ENCODE measurements around the gene SH3BP1.
A peak's percentile ranks its signal among the peaks of the same experiment; 100 is the strongest.
"Not testable (repeated sequence)": the region's sequence is repeated elsewhere in the genome, so short reads cannot be mapped to it uniquely, and the experiment has no call there.

The SH3BP1 gene

DNA sequence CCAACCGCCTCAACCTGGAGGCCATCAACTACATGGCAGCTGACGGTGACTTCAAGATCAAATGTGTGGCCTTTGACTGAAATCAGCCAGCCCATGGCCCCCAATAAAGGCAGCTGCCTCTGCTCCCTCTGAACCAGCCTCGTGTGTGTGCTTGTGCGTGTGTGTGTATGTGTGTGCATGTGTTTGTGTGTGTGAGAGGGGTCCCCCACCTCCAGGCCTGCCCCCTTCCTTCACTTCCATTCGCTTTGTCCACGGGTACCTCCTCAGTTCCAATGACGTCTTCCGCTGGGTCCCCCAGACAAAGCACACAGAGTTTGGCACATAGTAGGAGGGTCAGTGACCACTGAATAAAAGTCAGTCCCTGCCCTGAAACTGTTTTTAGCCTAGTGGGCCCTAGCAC, 40.2 kb downstream of the SH3BP1 start:
- DNase-seq, result no peak

DNA sequence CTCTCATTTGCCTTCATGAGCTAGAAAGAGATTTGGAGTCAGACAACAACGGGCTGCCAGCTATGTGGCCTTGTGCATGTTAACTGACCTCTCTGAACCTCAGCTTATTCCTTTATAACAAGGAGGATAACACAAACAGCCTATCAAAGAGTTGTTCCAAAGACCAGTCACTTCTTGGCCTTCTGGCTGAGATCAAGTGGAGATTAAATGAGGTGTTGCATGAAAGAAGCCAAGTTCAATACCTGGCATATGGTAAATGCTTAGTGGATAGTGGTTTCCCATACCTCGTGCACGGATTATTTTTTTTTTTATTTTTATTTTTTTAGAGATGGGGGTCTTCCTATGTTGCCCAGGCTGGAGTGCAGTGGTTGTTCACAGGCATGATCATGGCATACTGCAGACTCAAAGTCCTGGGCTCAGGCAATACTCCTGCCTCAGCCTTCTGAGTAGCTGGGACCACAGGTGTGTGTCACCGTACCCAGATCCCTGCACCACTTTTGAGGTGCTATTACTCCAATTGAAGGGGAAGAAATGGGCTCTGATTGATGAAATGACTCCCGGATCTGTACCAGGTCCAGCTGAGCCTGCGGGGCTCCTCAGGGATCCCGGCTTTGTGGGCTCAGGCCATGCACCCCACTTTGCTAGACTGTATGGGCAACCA, 40.9 kb downstream of the SH3BP1 start:
- DNase-seq, result no peak

DNA sequence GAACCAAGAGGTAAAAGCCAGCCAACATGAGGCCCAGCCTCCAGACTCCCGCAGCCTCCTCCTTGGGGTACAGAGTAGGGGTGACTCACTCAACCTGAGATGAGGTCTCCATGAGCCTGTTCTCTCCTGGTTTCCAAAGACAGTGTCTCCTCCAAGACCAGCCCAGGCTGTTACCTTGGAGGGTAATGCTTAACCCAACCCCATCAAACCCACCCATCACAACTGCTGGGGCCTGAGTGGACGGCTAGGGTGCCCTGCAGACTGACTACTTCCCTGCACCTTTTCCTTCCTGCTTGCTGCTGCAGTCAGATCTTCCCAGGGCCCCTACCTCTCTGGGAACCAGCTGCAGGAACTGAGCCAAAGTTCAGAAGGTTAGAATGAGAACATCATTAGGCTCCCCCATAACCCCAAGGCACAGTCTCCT, 41.5 kb downstream of the SH3BP1 start:
- no peak for DNase-seq

DNA sequence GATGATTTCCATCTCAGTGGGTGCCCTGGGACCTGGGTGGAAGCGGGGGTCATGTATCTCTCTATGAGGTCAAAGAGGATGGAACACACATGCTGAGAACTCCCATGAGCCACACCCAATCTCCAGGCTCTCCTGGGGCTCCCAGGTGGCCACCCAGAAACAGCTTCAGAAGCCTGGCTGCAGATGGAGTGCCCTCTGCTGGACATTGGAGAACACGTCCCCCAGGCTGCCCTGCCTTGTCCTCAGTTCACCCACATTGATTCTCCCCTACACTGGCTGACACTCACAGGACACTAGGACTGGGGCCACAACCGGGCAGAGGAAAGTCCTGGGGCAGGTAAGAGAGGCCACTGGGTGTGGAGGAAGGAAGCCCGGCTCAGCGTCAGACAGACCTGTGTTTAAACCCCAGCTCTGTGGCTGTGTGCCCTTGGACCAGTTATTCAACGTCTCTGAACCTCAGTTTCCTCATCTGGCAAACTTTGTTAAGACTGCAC, 42.1 kb downstream of the SH3BP1 start:
- peak in 9 of 14 donors; percentile 11 to 47 (median 32) for DNase-seq

DNA sequence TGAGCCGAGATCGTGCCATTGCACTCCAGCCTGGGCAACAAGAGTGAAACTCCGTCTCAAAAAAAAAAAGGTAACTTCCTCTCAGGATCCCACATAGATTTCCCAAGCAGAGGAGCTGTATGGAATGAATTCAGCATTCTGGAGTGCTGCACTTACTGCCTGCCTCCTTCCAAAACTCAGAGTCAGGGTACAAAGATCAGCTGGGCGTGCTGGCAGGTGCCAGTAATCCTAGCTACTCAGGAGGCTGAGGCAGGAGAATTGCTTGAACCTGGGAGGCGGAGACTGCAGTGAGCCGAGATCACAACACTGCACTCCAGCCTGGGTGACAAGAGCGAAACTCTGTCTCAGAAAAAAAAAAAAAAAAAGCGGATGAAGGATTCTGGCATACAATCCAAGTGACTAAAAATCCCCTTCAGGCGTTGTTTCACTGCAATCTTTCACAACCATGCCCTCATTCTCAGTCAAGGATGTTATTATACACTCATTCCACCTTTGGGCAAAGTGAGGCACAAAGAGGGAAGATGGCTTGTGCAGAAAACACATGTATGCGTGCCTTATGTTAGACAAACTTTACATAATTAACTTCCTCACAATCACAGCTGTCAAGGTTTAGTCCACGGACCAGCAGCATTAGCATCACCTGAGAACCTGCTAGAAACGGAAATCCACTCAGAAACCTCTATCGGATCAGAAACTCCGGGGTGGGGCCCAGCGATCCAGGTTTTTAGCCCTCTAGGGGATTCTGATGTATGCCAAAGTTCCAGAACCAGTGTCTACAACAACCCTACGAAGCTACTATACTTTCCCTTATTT, 45.5 kb downstream of the SH3BP1 start:
- DNase-seq, result no peak

DNA sequence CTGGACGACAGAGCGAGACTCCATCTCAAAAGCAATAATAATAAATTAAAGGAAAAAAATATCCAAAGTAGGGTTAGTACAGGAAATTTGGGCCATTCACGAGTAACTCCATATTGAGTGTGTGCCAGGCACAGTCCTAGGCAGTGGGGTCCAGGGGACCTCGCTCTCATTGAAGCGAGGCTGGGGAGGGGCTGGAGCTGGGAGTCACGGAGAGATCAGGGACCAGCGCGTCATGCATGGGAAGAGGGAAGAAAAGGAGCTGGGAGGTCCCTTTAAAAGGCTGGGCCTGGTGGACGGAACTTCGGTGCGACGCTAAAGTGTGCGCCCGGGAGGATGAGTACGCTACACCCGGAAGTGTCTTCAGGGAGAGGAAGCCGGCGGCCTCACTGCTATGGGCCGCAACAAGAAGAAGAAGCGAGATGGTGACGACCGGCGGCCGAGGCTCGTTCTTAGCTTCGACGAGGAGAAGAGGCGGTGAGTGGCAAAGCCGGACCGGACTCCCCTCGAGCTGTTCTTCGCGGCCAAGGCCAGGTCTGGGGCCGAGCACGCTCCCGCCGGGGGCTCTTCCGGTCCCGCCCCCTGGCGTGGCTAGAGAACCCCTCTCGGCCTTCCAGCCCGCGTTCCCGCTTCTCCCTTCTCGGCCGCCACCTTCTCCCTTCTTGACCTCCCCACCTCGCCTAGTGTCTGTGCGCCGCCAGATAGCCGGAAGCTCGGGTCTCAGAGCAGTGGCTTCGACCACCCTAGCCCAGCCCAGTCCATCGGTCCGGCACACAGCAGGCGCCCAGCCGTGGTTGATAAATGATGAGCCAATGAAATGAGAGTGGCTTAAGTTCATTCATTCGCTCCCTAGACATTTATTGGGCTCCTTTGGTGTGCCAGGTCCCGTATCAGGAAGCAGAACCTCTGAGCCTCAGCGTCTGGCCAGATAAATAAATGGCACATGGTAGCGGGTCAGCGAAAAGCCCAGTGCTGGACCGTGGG, 46.8 kb downstream of the SH3BP1 start, which contains the start of gene NOL12:
NOL12 (plus strand) TSS at position 342 of the 981 bp plus-strand sequence; CDS start at position 392, 50 bp downstream.
- peak in 13 of 14 donors; percentile 36 to 86 (median 76) for DNase-seq

DNA sequence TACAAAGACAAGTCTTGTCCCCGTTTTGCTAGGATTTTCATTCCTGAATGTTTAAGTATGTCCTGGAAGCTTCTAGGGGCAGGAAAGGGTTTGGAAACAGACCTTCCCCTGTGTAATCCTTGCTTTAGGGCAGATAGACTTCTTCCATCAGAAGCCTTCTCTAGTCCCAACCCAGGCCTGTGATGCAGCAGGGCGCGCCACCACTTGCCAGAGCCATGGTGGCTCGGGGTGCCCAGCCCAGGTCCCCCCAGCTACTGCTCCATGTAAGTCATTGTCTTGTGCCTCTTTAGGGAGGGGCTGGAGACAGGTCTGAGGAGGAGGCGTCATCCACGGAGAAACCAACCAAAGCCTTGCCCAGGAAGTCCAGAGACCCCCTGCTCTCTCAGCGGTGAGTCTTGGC, 50.9 kb downstream of the SH3BP1 start:
- no peak for DNase-seq

DNA sequence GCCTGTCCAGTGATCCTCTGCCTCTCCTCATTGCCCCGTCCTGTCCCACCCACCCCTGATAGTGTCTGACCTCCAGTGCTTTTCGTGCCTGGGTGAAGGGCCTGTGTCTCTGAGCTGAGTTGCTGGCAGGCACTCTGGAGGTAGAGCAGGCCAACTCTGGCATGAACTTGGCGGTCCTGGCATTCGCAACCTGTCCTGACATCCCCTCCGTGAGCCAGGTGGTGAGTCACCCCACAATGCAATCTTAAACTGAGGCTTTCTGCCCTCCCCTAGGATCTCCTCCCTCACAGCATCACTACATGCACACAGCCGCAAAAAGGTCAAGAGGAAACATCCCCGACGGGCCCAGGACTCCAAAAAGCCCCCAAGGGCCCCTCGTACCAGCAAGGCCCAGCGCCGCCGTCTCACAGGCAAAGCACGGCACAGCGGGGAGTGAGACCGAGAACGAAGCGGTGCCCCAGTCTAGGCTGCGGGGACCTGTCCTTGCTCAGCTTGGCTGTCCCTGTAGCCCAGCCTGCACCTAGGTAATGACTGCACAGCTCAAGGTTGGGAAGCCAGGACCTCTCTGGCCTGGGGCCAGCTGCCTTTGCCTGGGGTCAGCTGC, 51.5 kb downstream of the SH3BP1 start:
- DNase-seq, result no peak

DNA sequence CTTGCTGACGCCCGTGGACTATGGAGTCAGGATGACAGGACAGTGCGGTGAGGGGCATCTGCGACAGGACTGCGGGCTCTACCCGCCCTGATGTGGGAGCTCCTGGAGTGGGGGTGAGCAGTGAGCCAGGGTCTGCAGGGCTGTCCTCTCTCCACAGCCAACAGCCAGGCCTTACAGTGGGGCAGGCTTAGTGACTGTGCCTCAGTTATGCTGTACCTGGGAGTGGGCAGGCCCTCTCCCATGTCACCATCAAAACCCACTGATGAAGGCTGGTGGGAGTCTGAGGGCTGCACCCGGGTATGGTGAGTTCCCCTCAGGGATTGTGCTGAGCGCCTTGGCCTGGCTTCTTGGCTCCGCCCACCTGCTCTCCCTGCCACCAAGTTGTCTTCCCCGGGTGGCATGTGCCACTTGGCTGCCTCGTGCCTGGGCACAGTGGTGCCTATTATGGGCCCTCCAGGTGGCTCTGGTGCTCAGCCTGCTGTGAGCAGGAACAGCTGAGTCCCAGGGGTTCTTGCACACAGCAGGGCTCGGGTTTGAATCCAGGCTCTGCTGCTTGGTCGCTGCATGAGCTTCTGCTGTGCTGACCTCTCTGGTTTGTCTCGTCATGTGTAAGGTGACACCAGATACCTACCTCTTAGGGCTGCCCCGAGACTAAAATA, 53.3 kb downstream of the SH3BP1 start:
- no peak for DNase-seq

DNA sequence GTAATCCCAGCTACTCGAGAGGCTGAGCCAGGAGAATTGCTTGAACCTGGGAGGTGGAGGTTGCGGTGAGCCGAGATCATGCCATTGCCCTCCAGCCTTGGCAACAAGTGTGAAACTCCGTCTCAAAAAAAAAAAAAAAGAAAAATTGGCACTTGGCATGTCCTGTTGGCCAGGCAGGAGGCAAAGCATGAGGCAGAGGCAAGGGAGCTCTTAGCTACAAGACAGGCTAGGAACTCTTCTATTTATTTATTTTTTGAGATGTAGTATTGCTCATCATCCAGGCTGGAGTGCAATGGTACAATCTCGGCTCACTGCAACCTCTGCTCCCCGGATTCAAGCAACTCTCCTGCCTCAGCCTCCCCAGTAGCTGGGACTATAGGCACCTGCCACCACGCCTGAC, 54.7 kb downstream of the SH3BP1 start:
- not testable (repeated sequence) for DNase-seq

DNA sequence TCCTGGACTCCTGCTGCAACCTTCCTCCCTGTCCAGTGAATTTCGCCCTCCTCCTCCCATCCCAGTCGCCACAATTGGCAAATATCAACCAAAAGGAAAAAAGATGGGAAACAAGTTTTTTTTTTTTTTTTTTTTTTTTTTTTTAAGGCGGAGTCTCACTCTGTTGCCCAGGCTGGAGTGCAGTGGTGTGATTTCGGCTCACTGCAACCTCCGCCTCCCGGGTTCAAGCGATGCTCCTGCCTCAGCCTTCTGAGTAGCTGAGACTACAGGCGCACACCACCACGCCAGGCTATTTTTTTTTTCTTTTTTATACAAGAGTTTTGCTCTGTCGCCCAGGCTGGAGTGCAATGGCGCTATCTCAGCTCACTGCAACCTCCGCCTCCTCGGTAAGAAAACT, 56.8 kb downstream of the SH3BP1 start:
- not testable (repeated sequence) for DNase-seq

DNA sequence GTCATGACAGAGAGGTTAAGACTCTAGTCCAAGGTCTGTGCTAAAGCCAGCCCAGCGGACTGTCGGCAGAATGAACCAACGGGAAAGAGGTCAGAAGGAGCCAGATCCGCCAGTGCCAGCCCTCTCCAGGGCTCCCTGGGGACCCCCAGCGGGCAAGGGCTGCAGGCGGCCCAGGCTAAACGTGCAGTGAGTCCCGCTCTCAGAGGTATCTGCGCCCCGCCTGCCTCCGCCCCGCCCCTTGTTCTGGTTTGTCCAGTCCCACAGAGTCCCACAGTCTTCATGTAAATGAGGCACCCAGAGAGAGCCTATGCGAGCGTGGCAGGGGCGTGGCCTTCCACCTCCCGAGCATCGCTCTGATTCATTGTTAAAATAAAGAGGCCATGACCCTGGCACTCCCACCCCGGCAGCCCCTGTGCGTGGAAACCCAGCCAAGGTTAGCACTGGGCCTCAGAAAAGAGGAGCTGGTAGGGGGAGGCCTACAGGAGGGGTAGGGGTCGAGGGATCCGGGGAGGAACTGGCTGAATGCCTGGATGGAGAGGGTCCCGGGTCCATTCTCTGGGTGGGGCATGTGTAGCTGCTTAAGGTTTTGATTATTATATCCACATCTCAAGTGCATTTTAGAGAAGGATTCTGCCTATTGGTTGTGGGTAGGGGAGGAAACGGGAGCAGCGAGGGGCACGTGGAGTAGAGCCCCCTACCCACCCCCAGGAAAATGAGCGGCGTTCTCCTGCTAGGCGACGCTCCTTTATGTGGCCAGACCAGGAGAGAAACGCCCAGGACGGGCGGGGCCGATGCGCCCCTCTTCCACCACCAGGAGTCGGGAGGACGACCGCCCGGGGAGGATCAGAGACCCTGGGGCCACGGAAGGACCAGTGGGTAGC, 57.4 kb downstream of the SH3BP1 start, which contains the start of gene TRIOBP:
TRIOBP (plus strand) TSS at position 392 of the 881 bp plus-strand sequence. CDS start 4,318 bp downstream, outside the sequence.
- peak in 11 of 14 donors; percentile 9 to 86 (median 57) for DNase-seq

DNA sequence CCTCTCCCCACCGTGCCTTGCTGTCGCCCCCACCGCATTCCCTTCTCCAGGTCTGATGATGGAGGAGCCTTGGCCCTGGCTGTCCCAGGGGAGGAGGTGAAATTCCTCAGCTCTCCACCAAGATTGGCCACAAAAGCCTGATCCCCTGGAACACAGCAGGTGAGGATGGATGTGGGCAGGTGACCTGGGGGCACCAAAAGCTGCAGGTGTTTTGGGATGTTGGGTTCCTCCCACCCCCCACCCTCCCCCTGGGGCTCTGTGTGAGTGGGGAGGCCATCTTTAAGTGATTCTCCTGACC, 58.0 kb downstream of the SH3BP1 start:
- DNase-seq, result no peak

DNA sequence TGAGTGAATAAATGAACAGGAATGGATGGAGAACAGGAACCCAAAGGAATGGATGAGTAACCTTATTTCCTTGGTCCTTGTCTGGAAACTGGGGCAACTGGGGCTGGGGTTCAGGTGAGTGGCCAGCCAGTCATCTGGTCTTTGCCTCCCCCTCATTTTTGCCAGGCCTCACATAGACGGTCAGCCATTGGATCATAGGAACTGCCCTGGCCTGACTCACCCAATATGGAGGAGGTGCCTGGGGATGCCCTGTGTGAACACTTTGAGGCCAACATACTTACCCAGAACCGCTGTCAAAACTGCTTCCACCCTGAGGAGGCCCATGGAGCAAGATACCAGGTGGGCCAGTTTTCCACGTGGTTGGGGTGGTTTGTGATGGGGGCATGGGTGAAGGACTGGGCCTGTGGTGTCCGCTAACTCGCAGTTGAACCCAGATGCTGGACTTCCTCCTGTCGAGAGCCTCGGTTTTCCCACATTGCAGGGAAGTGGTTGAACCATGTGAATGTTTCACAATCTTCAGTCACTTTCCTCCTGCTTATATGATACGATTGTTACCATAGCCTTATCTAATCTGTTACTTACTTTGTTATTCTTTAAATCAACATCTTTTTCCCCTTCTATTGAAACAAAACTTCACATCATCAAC, 61.8 kb downstream of the SH3BP1 start:
- DNase-seq, result peak in 3 of 14 donors; percentile 3 to 15 (median 3)

DNA sequence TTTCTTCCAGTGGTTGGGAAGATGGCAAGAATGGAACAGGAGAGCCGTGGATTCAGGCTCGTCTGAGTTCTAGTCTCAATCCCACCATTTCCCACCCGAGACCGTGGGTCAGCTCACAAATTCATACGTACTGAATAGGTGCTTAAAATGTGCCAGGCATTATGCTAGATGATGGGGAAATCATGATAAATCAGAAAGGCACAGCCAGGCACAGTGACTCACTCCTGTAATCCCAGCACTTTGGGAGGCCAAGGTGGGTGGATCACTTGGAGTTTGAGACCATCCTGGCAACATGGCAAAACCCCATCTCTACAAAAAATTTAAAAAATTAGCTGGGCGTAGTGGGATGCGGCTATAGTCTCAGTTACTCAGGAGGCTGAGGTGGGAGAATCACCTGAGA, 64.4 kb downstream of the SH3BP1 start:
- no peak for DNase-seq

DNA sequence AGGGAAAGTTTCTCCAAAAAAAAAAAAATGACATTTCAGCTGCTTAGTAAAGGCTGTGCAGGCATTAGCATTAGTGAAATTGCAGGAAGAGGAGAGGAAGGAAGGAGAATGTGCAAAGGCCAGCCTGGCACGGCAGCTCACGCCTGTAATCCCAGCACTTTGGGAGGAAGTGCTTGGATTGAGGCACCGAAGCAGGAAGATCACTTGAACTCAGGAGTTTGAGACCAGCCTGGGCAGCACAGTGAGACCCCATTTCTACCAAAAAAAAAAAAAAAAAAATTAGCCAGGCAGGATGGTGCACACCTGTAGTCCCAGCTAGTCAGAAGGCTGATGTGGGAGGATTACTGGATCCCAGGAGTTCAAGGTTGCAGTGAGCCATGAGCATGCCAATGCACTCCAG, 65.2 kb downstream of the SH3BP1 start:
- DNase-seq, result no peak

DNA sequence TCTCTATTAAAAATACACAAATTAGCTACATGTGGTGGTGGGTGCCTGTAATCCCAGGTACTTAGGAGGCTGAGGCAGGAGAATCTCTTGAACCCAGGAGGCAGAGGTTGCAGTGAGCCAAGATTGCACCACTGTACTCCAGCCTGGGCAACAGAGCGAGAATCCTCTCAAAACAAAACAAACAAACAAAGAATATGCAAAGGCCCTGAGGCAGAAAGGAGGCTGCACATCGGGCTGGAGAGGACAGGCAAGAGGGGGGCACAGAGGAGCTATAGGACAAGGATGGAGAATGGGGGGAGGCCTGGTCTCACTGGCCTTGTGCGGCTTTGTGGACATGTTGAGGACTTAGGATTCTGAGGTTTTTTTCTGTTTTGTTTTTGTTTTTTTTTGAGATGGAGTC, 65.7 kb downstream of the SH3BP1 start:
- DNase-seq, result no peak
